GM23338 (cell line): ENCODE measurements around the gene PRC1. TPM values are rescaled to one million over a fixed set of nuclear protein-coding genes. Genes with fewer than 3 reads are reported as not detected.

Experiments
- ATAC-seq: fragments of 200-7000 bp; cut with Tn5 transposase; 3 replicates; pipeline ENCODE4 v1.9.1; 2020
- DNase-seq: peaks from one replicate; pipeline ENCODE4 v3.0.0-alpha.2; 2015; ENCODE audit warnings: low spot score
- H2AFZ ChIP-seq: fragments of 200-600 bp; sonication (generic); 2 replicates; pipeline ENCODE4 v1.8.0; 2016; ENCODE audit warnings: antibody characterized with exemption, mild to moderate bottlenecking, moderate library complexity
- H3F3A ChIP-seq: fragments of 200-600 bp; sonication (generic); replicated peaks from 2 replicates; pipeline ENCODE4 v1.8.0; 2017; ENCODE audit warnings: antibody characterized with exemption, mixed run types, low read depth
- H3K27ac ChIP-seq: fragments of 200-600 bp; sonication (generic); 2 replicates; pipeline ENCODE4 v1.6.1; 2016; ENCODE audit warnings: low read depth
- H3K27me3 ChIP-seq: fragments of 200-600 bp; sonication (generic); 2 replicates; pipeline ENCODE4 v1.8.0; 2016; ENCODE audit warnings: mild to moderate bottlenecking, mixed run types, moderate library complexity; ENCODE audit not compliant: insufficient read depth
- H3K36me3 ChIP-seq: fragments of 200-600 bp; sonication (generic); 2 replicates; pipeline ENCODE4 v1.8.0; 2016; ENCODE audit warnings: mild to moderate bottlenecking; ENCODE audit not compliant: insufficient read depth
- H3K4me1 ChIP-seq: fragments of 200-600 bp; sonication (generic); 2 replicates; pipeline ENCODE4 v1.8.0; 2016; ENCODE audit warnings: mild to moderate bottlenecking, moderate library complexity; ENCODE audit not compliant: insufficient read depth
- H3K4me2 ChIP-seq: fragments of 200-600 bp; sonication (generic); 2 replicates; pipeline ENCODE4 v1.7.1; 2017; ENCODE audit warnings: mixed run types
- H3K4me3 ChIP-seq: fragments of 200-600 bp; sonication (generic); 2 replicates; pipeline ENCODE4 v1.6.1; 2016; ENCODE audit warnings: mixed run types
- H3K79me2 ChIP-seq: fragments of 200-600 bp; sonication (generic); replicated peaks from 2 replicates; pipeline ENCODE4 v1.8.0; 2017; ENCODE audit warnings: mild to moderate bottlenecking; ENCODE audit not compliant: insufficient read depth
- H3K9me2 ChIP-seq: fragments of 200-600 bp; sonication (generic); 2 replicates; pipeline ENCODE4 v1.8.0; 2017; ENCODE audit not compliant: insufficient read depth
- H4K20me1 ChIP-seq: fragments of 200-600 bp; sonication (generic); replicated peaks from 2 replicates; pipeline ENCODE4 v1.8.0; 2017; ENCODE audit warnings: mild to moderate bottlenecking; ENCODE audit not compliant: insufficient read depth
- H3K27ac Mint-ChIP-seq: 2 replicates; pipeline ENCODE4 v1.8.0; 2020; ENCODE audit warnings: inconsistent platforms, mild to moderate bottlenecking, moderate library complexity, mixed read lengths
- H3K27me3 Mint-ChIP-seq: 3 replicates; pipeline ENCODE4 v1.8.0; 2022; ENCODE audit warnings: low read depth, mild to moderate bottlenecking, moderate library complexity, mixed read lengths, inconsistent platforms; ENCODE audit not compliant: insufficient read depth, poor library complexity
- H3K36me3 Mint-ChIP-seq: 3 replicates; pipeline ENCODE4 v1.8.0; 2021; ENCODE audit warnings: low read depth, mild to moderate bottlenecking, inconsistent platforms, moderate library complexity, mixed read lengths
- H3K4me1 Mint-ChIP-seq: 3 replicates; pipeline ENCODE4 v1.8.0; 2020; ENCODE audit warnings: mild to moderate bottlenecking, inconsistent platforms, mixed read lengths
- H3K4me3 Mint-ChIP-seq: 3 replicates; pipeline ENCODE4 v1.8.0; 2021; ENCODE audit warnings: moderate library complexity, mild to moderate bottlenecking, inconsistent platforms, mixed read lengths
- H3K9me3 Mint-ChIP-seq: 3 replicates; pipeline ENCODE4 v1.8.0; 2020; ENCODE audit warnings: moderate library complexity, mild to moderate bottlenecking, inconsistent platforms, mixed read lengths
- CREB1 ChIP-seq: fragments of 250-450 bp; sonication (Bioruptor Pico); IDR thresholded peaks from 2 replicates; pipeline ENCODE4 v1.5.0; 2020; ENCODE audit warnings: low read depth, mild to moderate bottlenecking, moderate library complexity
- CTCF ChIP-seq, 2 experiments: fragments of 200-600 bp in 1 of 2; sonication (generic) in 1 of 2; conservative IDR thresholded peaks; 2 replicates each; pipeline versions ENCODE4 v1.5.1 to v1.6.1; 2016 to 2017; ENCODE audit warnings: antibody characterized with exemption in 2 of 2, low read depth in 2 of 2, mild to moderate bottlenecking in 2 of 2, moderate library complexity in 1 of 2
- ETS1 ChIP-seq: IDR thresholded peaks from 2 replicates; pipeline ENCODE4 v1.6.1; 2016; ENCODE audit warnings: antibody characterized with exemption
- EZH2phosphoT487 ChIP-seq: fragments of 200-600 bp; sonication (generic); IDR thresholded peaks from one replicate; pipeline ENCODE4 v1.8.1; 2018; ENCODE audit warnings: antibody characterized with exemption; ENCODE audit not compliant: unreplicated experiment
- JUNB ChIP-seq: IDR thresholded peaks from one replicate; pipeline ENCODE4 v1.6.1; 2016; ENCODE audit warnings: antibody characterized with exemption; ENCODE audit not compliant: unreplicated experiment
- POLR2AphosphoS5 ChIP-seq: IDR thresholded peaks from 2 replicates; pipeline ENCODE4 v1.6.1; 2016; ENCODE audit warnings: antibody characterized with exemption, low read depth
- ZNF114 ChIP-seq: fragments of 250-450 bp; sonication (Bioruptor Pico); IDR thresholded peaks from 2 replicates; pipeline ENCODE4 v1.5.0; 2020; ENCODE audit warnings: mild to moderate bottlenecking, moderate library complexity
- ZNF462 ChIP-seq: fragments of 250-450 bp; sonication (Bioruptor Pico); IDR thresholded peaks from 2 replicates; pipeline ENCODE4 v1.5.0; 2020; ENCODE audit warnings: mild to moderate bottlenecking, moderate library complexity
- polyA plus RNA-seq: library from polyadenylated mRNA; unstranded; fragments of >200 nt; fragmentation: Nextera tagmentation; extraction: Ambion mirVana; gene quantifications from 2 replicates; pipeline ENCODE4 v1.2.1, GENCODE V29; 2016
- total RNA-seq: library from RNA; depleted of rRNA; stranded (reverse); fragments of >200 nt; shearing (Covaris generic); gene quantifications from 2 replicates; pipeline ENCODE4 v1.2.3, GENCODE V29; 2014
- TF ChIP-seq, protein P1 (sequence below): IDR thresholded peaks from one replicate; pipeline ENCODE4 v1.6.1; 2018; ENCODE audit warnings: antibody characterized with exemption; ENCODE audit not compliant: unreplicated experiment

Gene PRC1
- total and polyA plus RNA-seq, 2 experiments from 2014 or later = 102 to 150 TPM

GRCh38 chr15:91007266-91007665, 12.9 kb upstream of the PRC1 start (continued):
- no peak for TF ChIP-seq ETS1
- TF ChIP-seq EZH2phosphoT487 = no peak
- TF ChIP-seq ZNF114 (CRISPR knock-in tag) = no peak
- TF ChIP-seq CREB1 (CRISPR knock-in tag) = no peak
- TF ChIP-seq POLR2AphosphoS5 = no peak
- TF ChIP-seq CTCF (conservative IDR thresholded peaks at IDR 0.05; ENCODE audit: low read depth in 2 of 2) = no peak

DNA sequence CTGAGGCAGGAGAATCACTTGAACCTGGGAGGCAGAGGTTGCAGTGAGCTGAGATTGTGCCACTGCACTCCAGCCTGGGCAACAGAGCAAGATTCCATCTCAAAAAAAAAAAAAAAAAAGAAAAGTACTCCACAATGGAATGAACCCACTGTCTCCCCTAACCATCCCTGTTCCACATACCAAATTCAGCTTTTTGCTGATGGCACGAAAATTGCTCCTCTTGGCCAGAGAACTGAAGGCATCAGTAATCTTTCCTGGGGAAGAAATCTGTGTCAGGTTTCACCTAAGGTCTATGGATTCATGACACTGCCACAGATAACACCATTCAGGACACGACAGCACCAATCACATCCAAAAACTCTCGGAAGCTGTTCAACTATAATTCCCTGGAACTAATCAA, 6.9 kb upstream of the PRC1 start:
- Histone ChIP-seq H4K20me1 (no peaks in the 10 kb centered on the region), H2AFZ (no peak overlapping the region), H3K79me2 (peaks cover 6% of the 10 kb centered on the region; the same call in 1 of the 2 replicates), H3K27ac (no peak overlapping the region), H3F3A (0 out of 2 replicates have a peak, but pooled peaks cover 4% of the 10 kb centered on the region), H3K4me3 (no peak overlapping the region), H3K4me1 (no peaks in the 10 kb centered on the region), H3K27me3 (no peaks in the 10 kb centered on the region), H3K9me2 (no peaks in the 10 kb centered on the region), H3K4me2 (no peak overlapping the region), H3K36me3 (peaks cover 23% of the 10 kb centered on the region)
- Mint-ChIP-seq H3K4me1 (peaks cover under 1% of the 10 kb centered on the region; the same call in 1 of the 3 replicates), H3K4me3 (no peak overlapping the region), H3K27me3 (peaks cover 5% of the 10 kb centered on the region), H3K27ac (no peak overlapping the region), H3K36me3 (peaks cover 47% of the 10 kb centered on the region), H3K9me3 (no peaks in the 10 kb centered on the region)
- DNase-seq = no peak
- ATAC-seq = no peak
- TF ChIP-seq CTCF (conservative IDR thresholded peaks at IDR 0.05; ENCODE audit: low read depth in 2 of 2) = no peak
- TF ChIP-seq, protein P1, sequence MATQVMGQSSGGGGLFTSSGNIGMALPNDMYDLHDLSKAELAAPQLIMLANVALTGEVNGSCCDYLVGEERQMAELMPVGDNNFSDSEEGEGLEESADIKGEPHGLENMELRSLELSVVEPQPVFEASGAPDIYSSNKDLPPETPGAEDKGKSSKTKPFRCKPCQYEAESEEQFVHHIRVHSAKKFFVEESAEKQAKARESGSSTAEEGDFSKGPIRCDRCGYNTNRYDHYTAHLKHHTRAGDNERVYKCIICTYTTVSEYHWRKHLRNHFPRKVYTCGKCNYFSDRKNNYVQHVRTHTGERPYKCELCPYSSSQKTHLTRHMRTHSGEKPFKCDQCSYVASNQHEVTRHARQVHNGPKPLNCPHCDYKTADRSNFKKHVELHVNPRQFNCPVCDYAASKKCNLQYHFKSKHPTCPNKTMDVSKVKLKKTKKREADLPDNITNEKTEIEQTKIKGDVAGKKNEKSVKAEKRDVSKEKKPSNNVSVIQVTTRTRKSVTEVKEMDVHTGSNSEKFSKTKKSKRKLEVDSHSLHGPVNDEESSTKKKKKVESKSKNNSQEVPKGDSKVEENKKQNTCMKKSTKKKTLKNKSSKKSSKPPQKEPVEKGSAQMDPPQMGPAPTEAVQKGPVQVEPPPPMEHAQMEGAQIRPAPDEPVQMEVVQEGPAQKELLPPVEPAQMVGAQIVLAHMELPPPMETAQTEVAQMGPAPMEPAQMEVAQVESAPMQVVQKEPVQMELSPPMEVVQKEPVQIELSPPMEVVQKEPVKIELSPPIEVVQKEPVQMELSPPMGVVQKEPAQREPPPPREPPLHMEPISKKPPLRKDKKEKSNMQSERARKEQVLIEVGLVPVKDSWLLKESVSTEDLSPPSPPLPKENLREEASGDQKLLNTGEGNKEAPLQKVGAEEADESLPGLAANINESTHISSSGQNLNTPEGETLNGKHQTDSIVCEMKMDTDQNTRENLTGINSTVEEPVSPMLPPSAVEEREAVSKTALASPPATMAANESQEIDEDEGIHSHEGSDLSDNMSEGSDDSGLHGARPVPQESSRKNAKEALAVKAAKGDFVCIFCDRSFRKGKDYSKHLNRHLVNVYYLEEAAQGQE = no peak
- no peak for TF ChIP-seq EZH2phosphoT487
- no peak for TF ChIP-seq POLR2AphosphoS5
- no peak for TF ChIP-seq ZNF462 (CRISPR knock-in tag)
- no peak for TF ChIP-seq JUNB
- no peak for TF ChIP-seq CREB1 (CRISPR knock-in tag)
